Measurements from ENCODE around the gene RHCE.
"Not testable (repeated sequence)": the region's sequence is repeated elsewhere in the genome, so short reads cannot be mapped to it uniquely, and the experiment has no call there.

RHCE gene

GRCh38 chr1:25338986-25339385, 81.6 kb downstream of the RHCE start:
- DNase-seq: no peak

- DNase-seq: peak; percentile 94
Measured at GRCh38 chr1:25338188-25338981, 82.2 kb downstream of the RHCE start, which contains the start of gene TMEM50A. Gene TMEM50A, plus strand, starts transcription at chr1:25338334. Its CDS starts 2,153 bp downstream, at chr1:25340487.

- not testable (repeated sequence) for DNase-seq
Measured at GRCh38 chr1:25337483-25338187, 83.0 kb downstream of the RHCE start.

GRCh38 chr1:25336922-25337354, 83.7 kb downstream of the RHCE start:
- DNase-seq: not testable (repeated sequence)

GRCh38 chr1:25329950-25330349, 90.7 kb downstream of the RHCE start:
- not testable (repeated sequence) for DNase-seq

GRCh38 chr1:25329336-25329735, 91.3 kb downstream of the RHCE start:
- DNase-seq: not testable (repeated sequence)

- not testable (repeated sequence) for DNase-seq
Measured at GRCh38 chr1:25328791-25329185, 91.8 kb downstream of the RHCE start.

- not testable (repeated sequence) for DNase-seq
Measured at GRCh38 chr1:25327864-25328790, 92.5 kb downstream of the RHCE start.

- DNase-seq: not testable (repeated sequence)
Measured at GRCh38 chr1:25324407-25324806, 96.2 kb downstream of the RHCE start.

GRCh38 chr1:25322127-25322526, 98.5 kb downstream of the RHCE start:
- DNase-seq: not testable (repeated sequence)

- not testable (repeated sequence) for DNase-seq
Measured at GRCh38 chr1:25320314-25320938, 100.2 kb downstream of the RHCE start.

- DNase-seq: not testable (repeated sequence)
Measured at GRCh38 chr1:25312806-25313470, 107.7 kb downstream of the RHCE start.

All from right hindlimb (tissue), 1 donor.